ENCODE measurements around the gene ICA1L.
"Not testable (repeated sequence)": the region's sequence is repeated elsewhere in the genome, so short reads cannot be mapped to it uniquely, and the experiment has no call there.

ICA1L gene

GRCh38 chr2:202847693-202848524 is 23.7 kb downstream of the ICA1L start:
- no peak for DNase-seq (ENCODE audit: low spot score)

- DNase-seq (ENCODE audit: low spot score) = no peak
Observed at GRCh38 chr2:202844656-202845055, 26.9 kb downstream of the ICA1L start.

DNA sequence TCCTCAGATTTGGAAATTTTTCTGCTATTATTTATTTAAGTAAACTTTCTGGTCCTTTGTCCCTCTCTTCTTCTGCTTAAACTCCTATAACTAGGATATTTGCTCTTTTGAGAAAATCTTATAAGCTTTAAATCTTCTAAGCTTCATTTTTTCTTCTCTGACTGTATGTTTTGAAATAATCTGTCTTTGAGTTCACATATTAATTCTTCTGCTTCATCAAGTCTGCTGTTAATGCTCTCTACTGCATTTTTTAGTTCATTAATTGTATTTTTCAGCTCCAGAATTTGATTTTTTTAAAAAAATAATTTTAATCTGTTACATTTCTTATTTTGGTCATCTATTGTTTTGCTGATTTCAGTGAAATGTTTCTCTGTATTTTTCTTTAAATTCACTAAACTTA is 28.9 kb downstream of the ICA1L start:
- no peak for DNase-seq (ENCODE audit: low spot score)

DNA sequence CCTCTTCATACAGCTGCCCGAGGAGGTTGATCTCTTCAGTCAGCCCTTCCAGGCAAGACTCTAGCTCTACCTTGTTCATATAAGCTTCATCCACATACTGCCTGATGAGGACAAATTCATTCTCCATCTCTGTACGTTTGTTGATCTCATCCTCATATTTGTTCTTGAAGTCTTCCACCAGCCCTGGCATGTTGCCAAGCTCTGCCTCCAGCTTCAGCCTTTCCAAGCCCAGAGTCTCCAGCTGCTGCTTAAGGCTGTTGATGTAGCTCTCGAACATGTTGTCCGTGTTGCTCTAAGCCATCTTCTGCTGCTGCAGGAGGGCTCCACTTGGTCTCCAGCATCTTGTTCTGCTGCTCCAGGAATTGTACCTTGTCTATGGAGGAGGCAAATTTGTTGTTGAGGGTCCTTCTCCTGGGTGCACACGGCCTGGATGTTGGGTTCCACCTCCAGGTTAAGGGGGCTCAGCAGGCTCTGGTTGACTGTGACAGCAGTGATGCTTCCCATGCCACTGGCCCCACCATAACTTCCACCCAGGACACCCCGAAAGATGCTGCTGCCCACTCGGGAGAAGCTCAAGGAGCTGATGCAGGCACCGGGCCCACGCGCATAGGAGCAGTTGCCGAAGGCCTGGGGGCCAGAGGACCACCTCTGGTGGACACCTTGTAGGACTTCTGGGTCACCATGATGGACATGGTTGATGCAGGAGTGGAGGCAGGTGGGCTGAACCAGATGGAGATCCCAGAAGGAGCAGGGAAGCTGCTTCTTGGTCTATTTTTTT is 30.3 kb downstream of the ICA1L start:
- no peak for DNase-seq (ENCODE audit: low spot score)

DNA sequence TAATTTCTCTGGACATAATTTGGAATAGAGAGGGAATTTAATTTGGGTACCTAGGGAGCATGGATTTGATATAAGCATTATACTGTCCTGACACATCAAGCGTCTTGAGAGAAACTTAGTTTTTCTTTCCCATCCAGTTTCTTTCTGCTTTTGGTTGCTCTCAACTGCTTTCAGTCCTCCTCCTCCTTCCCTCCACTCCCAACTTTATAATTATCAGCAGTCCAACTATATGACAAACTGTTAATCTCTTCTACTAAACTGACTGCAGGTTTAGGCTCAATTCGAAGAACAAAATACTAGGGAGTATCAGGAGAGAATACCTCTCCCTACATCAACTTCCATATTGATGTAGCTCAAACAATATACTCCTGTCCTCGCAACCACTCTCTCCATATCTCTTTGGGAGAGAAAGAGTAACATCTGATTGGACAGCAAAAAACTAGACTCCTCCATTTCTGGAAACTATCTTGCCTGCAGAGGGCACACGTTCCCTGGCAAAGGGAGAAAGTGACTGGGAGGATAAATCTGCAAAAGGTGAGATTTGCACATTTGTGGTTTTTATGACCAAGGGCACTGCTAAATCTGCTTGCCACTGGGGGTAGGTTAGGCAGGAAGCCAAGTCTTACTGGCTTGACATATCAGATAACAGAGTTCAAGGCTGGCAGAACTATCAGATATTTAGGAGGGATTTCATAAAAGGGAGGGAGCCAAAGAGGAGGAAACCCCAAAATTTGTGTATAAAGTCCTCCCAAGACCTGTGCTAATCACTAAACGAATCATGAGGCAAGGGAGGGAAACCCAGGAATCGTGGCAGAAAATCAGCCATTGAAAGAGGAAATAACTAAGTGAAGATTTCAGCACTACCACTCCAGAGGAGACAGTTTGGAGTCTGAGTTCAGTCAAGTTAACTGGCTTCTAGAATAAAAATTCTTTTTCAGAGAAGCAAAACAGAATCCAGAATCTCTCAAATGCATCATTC is 40.0 kb downstream of the ICA1L start:
- DNase-seq (ENCODE audit: low spot score) = peak; percentile 74

DNA sequence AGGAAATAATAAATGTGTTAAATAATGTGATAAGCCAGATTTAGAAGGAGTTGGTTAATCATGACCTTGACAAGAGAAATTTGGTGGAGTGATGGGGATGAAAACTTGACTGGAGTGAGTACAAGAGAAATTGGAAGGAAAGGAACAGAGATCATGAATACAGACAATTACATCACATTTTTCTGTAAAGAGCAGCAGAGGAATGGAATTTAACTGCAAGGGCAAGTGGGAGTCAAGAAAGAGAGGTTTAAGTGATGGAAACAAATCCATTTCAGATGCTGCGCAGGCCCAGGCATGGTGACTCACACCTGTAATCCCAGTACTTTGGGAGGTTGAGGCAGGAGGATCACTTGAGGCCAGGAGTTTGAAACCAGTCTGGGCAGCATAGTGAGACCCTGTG is 46.7 kb downstream of the ICA1L start:
- no peak for DNase-seq (ENCODE audit: low spot score)

DNA sequence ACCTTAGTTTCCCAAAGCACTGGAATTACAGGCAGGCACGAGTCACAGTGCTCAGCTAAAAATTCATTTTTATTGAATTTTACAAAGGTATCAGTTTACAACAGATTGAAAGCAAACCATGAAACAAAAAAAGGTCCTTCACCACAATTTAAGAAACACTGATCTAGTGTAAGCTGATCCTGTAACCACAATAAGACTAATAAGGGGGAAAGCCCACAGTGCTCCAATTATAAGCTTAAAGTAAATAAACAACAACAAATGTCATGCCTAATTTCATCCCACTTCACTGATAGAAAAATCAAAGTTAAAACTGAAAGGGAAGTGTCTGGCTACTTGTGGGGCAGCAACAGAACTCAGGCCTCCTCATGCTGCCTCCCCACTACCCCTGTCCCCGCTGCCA is 49.2 kb downstream of the ICA1L start:
- no peak for DNase-seq (ENCODE audit: low spot score)

- no peak for DNase-seq (ENCODE audit: low spot score)
Observed at GRCh38 chr2:202821206-202822160, 50.1 kb downstream of the ICA1L start.

GRCh38 chr2:202818321-202818720 is 53.2 kb downstream of the ICA1L start:
- no peak for DNase-seq (ENCODE audit: low spot score)

- no peak for DNase-seq (ENCODE audit: low spot score)
Observed at GRCh38 chr2:202817771-202818170, 53.8 kb downstream of the ICA1L start.

DNA sequence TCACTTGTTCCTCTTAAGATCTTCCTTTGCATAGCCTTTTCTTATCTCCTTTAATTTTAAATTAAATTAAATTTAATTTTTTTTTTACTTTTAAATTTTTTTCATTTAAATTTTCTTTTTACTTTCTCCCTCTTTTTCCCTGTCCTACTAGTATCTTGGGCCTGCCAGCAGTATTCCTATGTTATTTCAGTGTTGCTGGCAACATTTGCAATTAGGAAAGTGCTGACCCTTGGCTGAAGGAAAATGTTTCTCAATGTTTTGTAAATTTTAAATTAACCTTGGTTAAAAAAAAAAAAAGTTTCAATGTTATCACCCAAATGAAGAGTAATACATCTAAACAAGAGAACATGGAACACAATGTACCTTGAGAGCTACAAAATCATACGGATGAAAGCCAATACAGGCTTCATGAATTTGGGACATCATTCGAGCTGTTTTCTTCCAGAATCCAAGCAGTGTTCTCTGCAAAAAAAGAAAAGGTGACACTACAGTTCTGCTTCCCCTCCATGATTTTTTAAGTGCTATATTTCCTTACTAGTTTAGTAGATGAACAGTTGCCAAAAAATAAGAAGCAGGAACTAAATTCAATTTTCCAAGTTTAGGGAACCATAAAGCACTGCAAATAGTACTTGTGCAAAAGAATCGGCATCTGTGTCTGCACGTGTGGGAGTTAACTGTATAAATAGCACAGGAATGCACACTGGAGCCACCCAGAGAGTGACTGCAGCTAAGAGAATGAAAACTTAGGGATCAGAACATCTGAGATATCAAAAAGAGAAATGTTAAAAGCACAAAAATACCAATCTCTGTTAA is 55.8 kb downstream of the ICA1L start:
- no peak for DNase-seq (ENCODE audit: low spot score)

DNA sequence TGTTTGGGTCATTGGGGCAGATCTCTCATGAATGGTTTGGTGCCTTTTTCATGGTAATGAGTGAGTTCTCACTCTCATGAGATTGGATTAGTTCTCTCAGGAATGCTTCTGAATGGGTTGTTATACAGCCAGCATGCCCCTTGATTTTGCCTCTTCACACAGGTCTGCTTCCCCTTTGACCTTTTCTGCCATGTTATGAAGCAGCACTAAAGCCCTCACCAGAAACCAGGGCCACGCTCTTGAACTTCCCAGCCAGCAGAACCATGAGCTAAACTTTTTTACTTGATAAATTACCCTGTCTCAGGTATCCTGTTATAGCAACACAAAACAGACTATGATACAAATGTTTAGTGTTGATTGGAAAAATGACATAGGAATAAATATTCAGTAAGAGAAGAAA is 57.3 kb downstream of the ICA1L start:
- DNase-seq (ENCODE audit: low spot score) = no peak

DNA sequence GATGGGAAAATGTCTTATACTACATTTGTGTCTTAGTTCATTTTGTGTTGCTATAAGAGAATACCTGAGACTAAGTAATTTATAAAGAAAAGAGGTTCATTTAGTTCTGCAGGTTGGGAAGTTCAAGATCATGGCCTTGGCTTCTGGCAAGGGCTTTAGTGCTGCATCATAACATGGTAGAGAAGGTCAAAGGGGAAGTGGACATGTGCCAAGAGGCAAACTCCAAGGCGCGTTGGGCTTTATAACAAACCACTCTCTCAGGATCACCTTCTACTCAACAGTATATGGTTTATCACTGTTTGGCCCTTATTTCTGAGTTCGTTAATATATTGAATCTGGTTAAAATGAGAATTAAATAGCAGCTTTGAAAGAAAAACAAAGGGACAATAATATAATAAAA is 58.2 kb downstream of the ICA1L start:
- no peak for DNase-seq (ENCODE audit: low spot score)

- no peak for DNase-seq (ENCODE audit: low spot score)
Observed at GRCh38 chr2:202808754-202809153, 62.8 kb downstream of the ICA1L start.

DNA sequence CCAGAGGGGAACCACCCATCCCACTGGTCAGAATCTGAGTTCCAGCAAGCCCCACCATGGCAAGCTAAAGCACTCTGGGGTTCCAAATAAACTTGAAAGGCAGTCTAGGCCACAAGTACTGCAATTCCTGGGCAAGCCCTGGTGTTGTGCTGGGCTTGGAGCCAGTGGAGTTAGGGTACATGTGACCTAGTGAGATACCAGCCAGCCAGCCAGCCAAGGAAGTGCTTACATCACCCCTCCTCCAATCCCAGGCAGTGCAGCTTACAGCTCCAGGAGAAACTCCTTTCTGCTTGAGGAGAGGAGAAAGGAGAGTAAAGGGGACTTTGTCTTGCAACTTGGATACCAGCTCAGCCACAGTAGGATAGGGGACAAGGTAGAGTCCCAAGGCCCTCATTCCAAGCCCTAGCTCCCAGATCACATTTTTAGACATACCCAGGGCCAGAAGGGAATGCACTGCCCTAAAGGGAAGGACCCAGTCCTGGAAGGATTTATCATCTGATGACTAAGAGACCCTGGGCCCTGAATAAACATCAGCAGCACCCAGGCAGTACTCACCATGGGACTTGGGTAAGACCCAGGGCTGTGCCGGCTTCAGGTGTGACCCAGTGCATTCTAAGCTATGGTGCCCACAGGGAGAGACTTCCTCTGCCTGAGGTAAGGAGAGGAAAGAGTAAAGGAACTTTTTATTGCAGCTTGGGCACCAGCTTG is 64.0 kb downstream of the ICA1L start:
- DNase-seq (ENCODE audit: low spot score) = not testable (repeated sequence)

DNA sequence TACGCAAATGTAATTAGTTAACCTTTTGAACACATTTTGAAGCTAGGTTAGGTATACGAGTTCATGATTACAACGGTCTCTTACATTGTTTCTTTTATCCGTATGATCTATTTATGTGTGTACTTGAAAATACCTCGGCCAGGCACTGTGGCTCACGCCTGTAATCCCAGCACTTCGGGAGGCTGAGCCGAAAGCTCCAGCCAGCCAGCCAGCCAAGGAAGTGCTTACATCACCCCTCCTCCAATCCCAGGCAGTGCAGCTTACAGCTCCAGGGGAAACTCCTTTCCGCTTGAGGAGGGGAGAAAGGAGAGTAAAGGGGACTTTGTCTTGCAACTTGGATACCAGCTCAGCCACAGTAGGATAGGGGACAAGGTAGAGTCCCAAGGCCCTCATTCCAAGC is 65.7 kb downstream of the ICA1L start:
- DNase-seq (ENCODE audit: low spot score) = not testable (repeated sequence)

- no peak for DNase-seq (ENCODE audit: low spot score)
Observed at GRCh38 chr2:202797944-202798343, 73.6 kb downstream of the ICA1L start.

DNA sequence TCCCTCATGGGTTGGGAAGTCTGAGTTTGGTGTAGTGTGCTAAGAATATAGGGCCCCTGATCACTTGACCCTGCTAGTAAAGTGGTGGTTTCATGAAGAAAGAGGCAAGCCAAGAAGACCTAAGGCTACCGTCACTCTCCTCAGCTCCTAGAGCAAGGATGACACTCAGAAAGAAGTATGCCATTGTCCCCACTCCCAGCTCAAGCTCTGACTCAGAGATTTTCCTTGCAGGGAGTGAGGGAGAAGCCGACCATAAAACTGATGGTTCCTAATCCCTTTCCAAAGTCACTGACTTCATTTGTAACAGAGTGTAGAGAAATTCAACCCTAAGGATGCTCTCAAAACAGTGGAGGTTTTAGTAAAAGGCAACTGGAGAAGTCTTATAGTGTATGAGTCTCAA is 80.9 kb downstream of the ICA1L start:
- no peak for DNase-seq (ENCODE audit: low spot score)

- DNase-seq (ENCODE audit: low spot score) = no peak
Observed at GRCh38 chr2:202786842-202787241, 84.7 kb downstream of the ICA1L start.

Data from HuH-7 (cell line).